Osteocyte (in vitro differentiated cells): ENCODE measurements around the gene CHCHD1. TPM values are rescaled to one million over a fixed set of nuclear protein-coding genes. Genes with fewer than 3 reads are reported as not detected.

Experiments
- DNase-seq: peaks from one replicate; pipeline ENCODE4 v3.0.0; 2021; ENCODE audit warnings: mixed read lengths; ENCODE audit not compliant: unreplicated experiment; ENCODE audit errors: extremely low spot score
- H3K27ac Mint-ChIP-seq: one replicate; pipeline ENCODE4 v1.8.0; 2021; ENCODE audit warnings: mild to moderate bottlenecking, mixed read lengths; ENCODE audit not compliant: unreplicated experiment
- H3K27me3 Mint-ChIP-seq: one replicate; pipeline ENCODE4 v1.8.0; 2021; ENCODE audit warnings: mixed read lengths; ENCODE audit not compliant: unreplicated experiment
- H3K36me3 Mint-ChIP-seq: one replicate; pipeline ENCODE4 v1.8.0; 2021; ENCODE audit warnings: mixed read lengths; ENCODE audit not compliant: unreplicated experiment
- H3K4me1 Mint-ChIP-seq: one replicate; pipeline ENCODE4 v1.8.0; 2021; ENCODE audit warnings: mixed read lengths; ENCODE audit not compliant: unreplicated experiment
- H3K4me3 Mint-ChIP-seq: one replicate; pipeline ENCODE4 v1.8.0; 2021; ENCODE audit warnings: mild to moderate bottlenecking, moderate library complexity, mixed read lengths; ENCODE audit not compliant: unreplicated experiment
- H3K9me3 Mint-ChIP-seq: one replicate; pipeline ENCODE4 v1.8.0; 2021; ENCODE audit warnings: mixed read lengths; ENCODE audit not compliant: unreplicated experiment
- CTCF ChIP-seq: fragments of 200-600 bp; sonication (generic); IDR thresholded peaks from 2 replicates; pipeline ENCODE4 v1.5.0; 2021; ENCODE audit warnings: antibody characterized with exemption, mild to moderate bottlenecking, moderate library complexity
- total RNA-seq: library from RNA; stranded (reverse); gene quantifications from 2 replicates; pipeline ENCODE4 v1.2.1, GENCODE V29; 2021

CHCHD1 gene
- total RNA-seq, 1 donor from 2014 or later: 22.3 TPM

- DNase-seq: no peak
- Mint-ChIP-seq H3K27ac (no peak overlapping the region), H3K4me3 (no peak overlapping the region), H3K9me3 (no peaks in the 10 kb centered on the region), H3K27me3 (no peaks in the 10 kb centered on the region), H3K36me3 (peaks cover 11% of the 10 kb centered on the region), H3K4me1 (peaks cover 16% of the 10 kb centered on the region)
- TF ChIP-seq CTCF: peak; percentile 34
Measured at GRCh38 chr10:73814896-73815718, 33.3 kb downstream of the CHCHD1 start.

GRCh38 chr10:73815719-73816030, 33.8 kb downstream of the CHCHD1 start:
- DNase-seq: no peak
- Mint-ChIP-seq H3K27ac (peak overlapping the region; percentile 16), H3K27me3 (no peaks in the 10 kb centered on the region), H3K36me3 (peaks cover 11% of the 10 kb centered on the region), H3K9me3 (no peaks in the 10 kb centered on the region), H3K4me1 (peaks cover 13% of the 10 kb centered on the region), H3K4me3 (no peak overlapping the region)
- no peak for TF ChIP-seq CTCF

- H3K27me3 Mint-ChIP-seq: no peaks in the 10 kb centered on the region
- H3K4me1 Mint-ChIP-seq: peaks cover 12% of the 10 kb centered on the region
- H3K36me3 Mint-ChIP-seq: peaks cover 16% of the 10 kb centered on the region
- no peaks in the 10 kb centered on the region for H3K9me3 Mint-ChIP-seq
- TF ChIP-seq CTCF: no peak
- H3K4me3 Mint-ChIP-seq: no peak overlapping the region
- H3K27ac Mint-ChIP-seq: peak overlapping the region; percentile 6
- DNase-seq: no peak
Measured at GRCh38 chr10:73816917-73817729, 35.3 kb downstream of the CHCHD1 start.

GRCh38 chr10:73817826-73818225, 36.0 kb downstream of the CHCHD1 start:
- no peak for TF ChIP-seq CTCF
- Mint-ChIP-seq H3K36me3 (peaks cover 16% of the 10 kb centered on the region), H3K9me3 (no peaks in the 10 kb centered on the region), H3K27me3 (no peaks in the 10 kb centered on the region), H3K27ac (no peak overlapping the region), H3K4me3 (no peak overlapping the region), H3K4me1 (peaks cover 9% of the 10 kb centered on the region)
- no peak for DNase-seq

- peaks cover 16% of the 10 kb centered on the region for H3K36me3 Mint-ChIP-seq
- H3K9me3 Mint-ChIP-seq: no peaks in the 10 kb centered on the region
- peaks cover 9% of the 10 kb centered on the region for H3K4me1 Mint-ChIP-seq
- no peak overlapping the region for H3K27ac Mint-ChIP-seq
- no peak overlapping the region for H3K4me3 Mint-ChIP-seq
- no peak for DNase-seq
- no peak for TF ChIP-seq CTCF
- no peaks in the 10 kb centered on the region for H3K27me3 Mint-ChIP-seq
Measured at GRCh38 chr10:73818402-73818801, 36.6 kb downstream of the CHCHD1 start.
